ENCODE measurements around the gene ACTG1.

ACTG1 gene

GRCh38 chr17:81512562-81513371 lies at the start of gene ACTG1:
TSS of gene ACTG1 (minus strand) at chr17:81512799. CDS start at chr17:81512354, 445 bp downstream.
- DNase-seq, result peak; percentile 92

GRCh38 chr17:81561494-81561885 lies 48.9 kb upstream of the ACTG1 start:
- no peak for DNase-seq

- no peak for DNase-seq
These were observed 46.6 kb upstream of the ACTG1 start for GRCh38 chr17:81558941-81559806.

- no peak for DNase-seq
These were observed 45.5 kb upstream of the ACTG1 start for GRCh38 chr17:81558115-81558468.

- no peak for DNase-seq
These were observed 44.9 kb upstream of the ACTG1 start for GRCh38 chr17:81557276-81558114.

GRCh38 chr17:81556863-81557262 lies 44.3 kb upstream of the ACTG1 start:
- DNase-seq, result no peak

GRCh38 chr17:81556175-81556691 lies 43.6 kb upstream of the ACTG1 start:
- no peak for DNase-seq

GRCh38 chr17:81553616-81554181 lies 41.1 kb upstream of the ACTG1 start:
- peak; percentile 43 for DNase-seq

GRCh38 chr17:81553018-81553615 lies 40.5 kb upstream of the ACTG1 start:
- DNase-seq, result peak; percentile 87

- DNase-seq, result peak; percentile 85
These were observed 39.8 kb upstream of the ACTG1 start, which contains the start of gene FAAP100 for GRCh38 chr17:81552244-81553017. TSS of gene FAAP100 (minus strand) at chr17:81552353. CDS start at chr17:81552330, 23 bp downstream.

GRCh38 chr17:81551458-81552243 lies 39.1 kb upstream of the ACTG1 start:
- DNase-seq, result peak; percentile 45

GRCh38 chr17:81550830-81551457 lies 38.3 kb upstream of the ACTG1 start:
- no peak for DNase-seq

- no peak for DNase-seq
These were observed 37.7 kb upstream of the ACTG1 start for GRCh38 chr17:81550285-81550684.

GRCh38 chr17:81549826-81550225 lies 37.2 kb upstream of the ACTG1 start:
- DNase-seq, result no peak

- no peak for DNase-seq
These were observed 36.5 kb upstream of the ACTG1 start for GRCh38 chr17:81549031-81549557.

- DNase-seq, result no peak
These were observed 35.0 kb upstream of the ACTG1 start for GRCh38 chr17:81547614-81547982.

GRCh38 chr17:81546906-81547613 lies 34.5 kb upstream of the ACTG1 start:
- DNase-seq, result no peak

- DNase-seq, result no peak
These were observed 32.8 kb upstream of the ACTG1 start for GRCh38 chr17:81545160-81545949.
